Lower leg skin (tissue), 4 donors: ENCODE data around the gene DLG2. TPM values are rescaled to one million over a fixed set of nuclear protein-coding genes. Genes with fewer than 3 reads are reported as not detected.

Experiments
- DNase-seq, 2 donors: peaks; one replicate each; pipeline ENCODE4 v3.0.0-alpha.2; 2019; ENCODE audit warnings: low spot score in 2 of 2
- H3K4me3 ChIP-seq: fragments of 200-600 bp; sonication (generic); 2 replicates; pipeline ENCODE4 v1.5.1; 2017; ENCODE audit warnings: mild to moderate bottlenecking, low read depth; ENCODE audit not compliant: poor library complexity, severe bottlenecking
- CTCF ChIP-seq, 3 donors: fragments of 450-650 bp; IDR thresholded peaks; one replicate each; pipeline ENCODE4 v1.5.1; 2016; ENCODE audit warnings: antibody characterized with exemption in 3 of 3, mild to moderate bottlenecking in 3 of 3, moderate library complexity in 2 of 3
- POLR2A ChIP-seq, 2 donors: fragments of 450-650 bp; IDR thresholded peaks; one replicate each; pipeline ENCODE4 v1.6.1; 2016 to 2017; ENCODE audit warnings: antibody characterized with exemption in 2 of 2, mild to moderate bottlenecking in 1 of 2, moderate library complexity in 1 of 2
- WGBS, 2 donors: methylation state at CpG; one replicate each; pipeline ENCODE4 v1.1.5; 2018; 5-methylcytosine and 5-hydroxymethylcytosine counted together
- intact Hi-C: fragments of 100-400 bp; cut with DNase I; formaldehyde crosslinking; loops from one replicate; pipeline ENCODE4 v1.15.0; 2023; ENCODE audit warnings: low total_unique reads
- total RNA-seq, 4 donors: library from RNA; depleted of rRNA; stranded (reverse); fragments of >200 nt; gene quantifications; one replicate each; pipeline ENCODE4 v1.1.0, GENCODE V29; 2016

The DLG2 gene
- total RNA-seq, 4 donors from 2014 or later: 37.6 to 68.3 (median 46.0) TPM

GRCh38 chr11:83521647-83522596, 2105.2 kb downstream of the DLG2 start:
- no peak for TF ChIP-seq CTCF (IDR thresholded peaks at IDR 0.05)
- no peak for TF ChIP-seq POLR2A (IDR thresholded peaks at IDR 0.05)
- WGBS, 2 donors: 82 to 87% methylated on average over 8 of the region's 8 CpGs
- intact Hi-C loops: no loop called here
- no peak overlapping the region for H3K4me3 ChIP-seq
- DNase-seq: no peak

- 37 to 56% methylated on average over 3 of the region's 3 CpGs for WGBS, 2 donors
- DNase-seq: no peak
- no peak for TF ChIP-seq CTCF (IDR thresholded peaks at IDR 0.05)
- TF ChIP-seq POLR2A (IDR thresholded peaks at IDR 0.05): no peak
- no peak overlapping the region for H3K4me3 ChIP-seq
- intact Hi-C loops: no loop called here
Measured at GRCh38 chr11:83520849-83521248, 2106.3 kb downstream of the DLG2 start.

GRCh38 chr11:83511646-83512045, 2115.5 kb downstream of the DLG2 start:
- WGBS, 2 donors: 39 to 48% methylated on average over 2 of the region's 2 CpGs

GRCh38 chr11:83510530-83511460, 2116.3 kb downstream of the DLG2 start:
- DNase-seq: no peak
- no peak overlapping the region for H3K4me3 ChIP-seq
- intact Hi-C loops: no loop called here
- TF ChIP-seq POLR2A (IDR thresholded peaks at IDR 0.05) (no peak), CTCF (IDR thresholded peaks at IDR 0.05) (no peak)
- 53 to 54% methylated on average over 11 of the region's 11 CpGs for WGBS, 2 donors

More at GRCh38 chr11:83511646-83512045, 2115.5 kb downstream of the DLG2 start:
- TF ChIP-seq CTCF (IDR thresholded peaks at IDR 0.05): no peak
- no peak for TF ChIP-seq POLR2A (IDR thresholded peaks at IDR 0.05)
- intact Hi-C loops: no loop called here
- H3K4me3 ChIP-seq: no peak overlapping the region
- DNase-seq: no peak

- no peak overlapping the region for H3K4me3 ChIP-seq
- no peak for DNase-seq
- WGBS, 2 donors: 52 to 59% methylated on average over 6 of the region's 6 CpGs
- TF ChIP-seq CTCF (IDR thresholded peaks at IDR 0.05): no peak
- TF ChIP-seq POLR2A (IDR thresholded peaks at IDR 0.05): no peak
- intact Hi-C loops: no loop called here
Measured at GRCh38 chr11:83508804-83509203, 2118.3 kb downstream of the DLG2 start.
